Naive thymus-derived CD8-positive, alpha-beta T cell (primary cell): ENCODE results near the gene CAPN14. TPM values are rescaled to one million over a fixed set of nuclear protein-coding genes. Genes with fewer than 3 reads are reported as not detected.
A peak's percentile ranks its signal among the peaks of the same experiment; 100 is the strongest.

Source experiments
- ATAC-seq, 2 donors: fragments of 150-1000 bp; cut with Tn5 transposase in 1 of 2; sonication (Bioruptor Pico), chemical (Tn5 transposase) in 1 of 2; 1 replicate in 1 of 2; 2 replicates in 1 of 2; pipeline ENCODE4 v1.10.0; 2021; ENCODE audit warnings: mild to moderate bottlenecking in 2 of 2, moderate library complexity in 2 of 2
- POLR2A ChIA-PET: fragments of 350-600 bp; sonication (Branson Sonifier 250); formaldehyde crosslinking; loops from one replicate; lab custom pipeline; 2021; ENCODE audit warnings: antibody characterized with exemption; lab: Charles Lee
- DNase-seq, 10 donors: peaks; one replicate each; pipeline versions ENCODE4 v3.0.0 to v3.0.0-alpha.2; 2020 to 2022
- H3K27ac Mint-ChIP-seq, 10 donors: one replicate each; pipeline ENCODE4 v1.8.0; 2020 to 2022; ENCODE audit warnings: mild to moderate bottlenecking in 10 of 10, mixed read lengths in 10 of 10, moderate library complexity in 4 of 10, inconsistent platforms in 1 of 10
- H3K27me3 Mint-ChIP-seq, 5 donors: one replicate each; pipeline ENCODE4 v1.8.0; 2021 to 2022; ENCODE audit warnings: mixed read lengths in 5 of 5
- H3K36me3 Mint-ChIP-seq, 3 donors: one replicate each; pipeline ENCODE4 v1.8.0; 2020 to 2022; ENCODE audit warnings: mixed read lengths in 3 of 3, mild to moderate bottlenecking in 2 of 3, inconsistent platforms in 1 of 3
- H3K4me1 Mint-ChIP-seq, 4 donors: one replicate each; pipeline ENCODE4 v1.8.0; 2021 to 2022; ENCODE audit warnings: mixed read lengths in 4 of 4
- H3K4me3 Mint-ChIP-seq, 10 donors: one replicate each; pipeline ENCODE4 v1.8.0; 2020 to 2022; ENCODE audit warnings: mild to moderate bottlenecking in 10 of 10, mixed read lengths in 10 of 10, moderate library complexity in 6 of 10, inconsistent platforms in 1 of 10
- H3K9me3 Mint-ChIP-seq, 9 donors: one replicate each; pipeline ENCODE4 v1.8.0; 2020 to 2022; ENCODE audit warnings: mixed read lengths in 9 of 9, mild to moderate bottlenecking in 3 of 9, inconsistent platforms in 1 of 9, moderate library complexity in 1 of 9
- polyA plus RNA-seq, 3 donors: library from polyadenylated mRNA; unstranded; fragments of 300-500 nt; fragmentation: Illumina TruSeq; gene quantifications; one replicate each; pipeline ENCODE4 v1.2.3, GENCODE V29; 2021
- total RNA-seq, 8 experiments: library from RNA in 2 of 8; stranded (reverse) in 2 of 8; gene quantifications; one replicate each; pipeline ENCODE4 v1.2.3 and lab custom pipeline; 2021 to 2026

CAPN14 gene
- total and polyA plus RNA-seq, 5 experiments from 2014 or later, result 0.09 to 0.65 (median 0.29) TPM; not detected in 1

- H3K4me3 Mint-ChIP-seq, result no peak overlapping the region
- H3K36me3 Mint-ChIP-seq, result no peaks in the 10 kb centered on the region
- peaks cover 0 to 15% (median 7%) of the 10 kb centered on the region in 5 donors for H3K27me3 Mint-ChIP-seq
- H3K4me1 Mint-ChIP-seq, result peaks cover 9 to 34% (median 25%) of the 10 kb centered on the region in 4 donors
- no peaks in the 10 kb centered on the region for H3K9me3 Mint-ChIP-seq
- DNase-seq, result no peak
- no peak overlapping the region for H3K27ac Mint-ChIP-seq
- POLR2A ChIA-PET, result no interaction called here
- ATAC-seq, result no peak
Measured at GRCh38 chr2:31231571-31232302, 14.4 kb upstream of the CAPN14 start.

GRCh38 chr2:31230751-31231150, 13.4 kb upstream of the CAPN14 start:
- H3K27ac Mint-ChIP-seq, result peak overlapping the region in 1 of 10 donors; percentile 54
- peaks cover 0 to 15% (median 7%) of the 10 kb centered on the region in 5 donors for H3K27me3 Mint-ChIP-seq
- DNase-seq (no peak), ATAC-seq (no peak)
- H3K36me3 Mint-ChIP-seq, result no peaks in the 10 kb centered on the region
- POLR2A ChIA-PET, result no interaction called here
- H3K4me1 Mint-ChIP-seq, result peaks cover 7 to 24% (median 21%) of the 10 kb centered on the region in 4 donors
- H3K4me3 Mint-ChIP-seq, result no peak overlapping the region
- H3K9me3 Mint-ChIP-seq, result no peaks in the 10 kb centered on the region

- H3K27me3 Mint-ChIP-seq, result peaks cover 0 to 18% (median 11%) of the 10 kb centered on the region in 5 donors
- no peak overlapping the region for H3K27ac Mint-ChIP-seq
- H3K9me3 Mint-ChIP-seq, result no peaks in the 10 kb centered on the region
- no peaks in the 10 kb centered on the region for H3K36me3 Mint-ChIP-seq
- POLR2A ChIA-PET, result interaction anchor here (0.7 kb wide), 2 partner anchors 13 to 69 kb away, joined by 4 to 7 read pairs; no protein-coding TSS in a partner anchor
- DNase-seq (no peak), ATAC-seq (no peak)
- H3K4me1 Mint-ChIP-seq, result peaks cover 0 to 9% (median 8%) of the 10 kb centered on the region in 4 donors
- H3K4me3 Mint-ChIP-seq, result no peak overlapping the region
Measured at GRCh38 chr2:31228717-31229116, 11.4 kb upstream of the CAPN14 start.

- H3K4me3 Mint-ChIP-seq, result no peak overlapping the region
- no peaks in the 10 kb centered on the region for H3K36me3 Mint-ChIP-seq
- peaks cover 0 to 4% (median 0%) of the 10 kb centered on the region in 4 donors for H3K4me1 Mint-ChIP-seq
- no peak for DNase-seq
- peaks cover 2 to 19% (median 15%) of the 10 kb centered on the region in 5 donors for H3K27me3 Mint-ChIP-seq
- no peaks in the 10 kb centered on the region for H3K9me3 Mint-ChIP-seq
- H3K27ac Mint-ChIP-seq, result no peak overlapping the region
- POLR2A ChIA-PET, result no interaction called here
- no peak for ATAC-seq
Measured at GRCh38 chr2:31227711-31228125, 10.4 kb upstream of the CAPN14 start.

- Mint-ChIP-seq H3K9me3 (no peaks in the 10 kb centered on the region), H3K27ac (peak overlapping the region in 1 of 10 donors; percentile 31), H3K36me3 (no peaks in the 10 kb centered on the region), H3K27me3 (peaks cover 6 to 21% (median 16%) of the 10 kb centered on the region in 5 donors), H3K4me3 (no peak overlapping the region), H3K4me1 (peaks cover 0 to 7% (median 0%) of the 10 kb centered on the region in 4 donors)
- ATAC-seq, result no peak
- no peak for DNase-seq
- POLR2A ChIA-PET, result no interaction called here
Measured at GRCh38 chr2:31227110-31227509, 9.8 kb upstream of the CAPN14 start.

GRCh38 chr2:31226266-31226665, 9.0 kb upstream of the CAPN14 start:
- DNase-seq (no peak), ATAC-seq (no peak)
- H3K9me3 Mint-ChIP-seq, result no peaks in the 10 kb centered on the region
- H3K4me3 Mint-ChIP-seq, result no peak overlapping the region
- peaks cover 0 to 15% (median 0%) of the 10 kb centered on the region in 4 donors for H3K4me1 Mint-ChIP-seq
- H3K27ac Mint-ChIP-seq, result no peak overlapping the region
- H3K27me3 Mint-ChIP-seq, result peaks cover 6 to 25% (median 15%) of the 10 kb centered on the region in 5 donors
- POLR2A ChIA-PET, result no interaction called here
- no peaks in the 10 kb centered on the region for H3K36me3 Mint-ChIP-seq

- no peak for DNase-seq
- ATAC-seq, result no peak
- Mint-ChIP-seq H3K4me1 (peaks cover 0 to 33% (median 0%) of the 10 kb centered on the region in 4 donors), H3K27ac (no peak overlapping the region), H3K27me3 (peaks cover 5 to 31% (median 23%) of the 10 kb centered on the region in 5 donors), H3K36me3 (no peaks in the 10 kb centered on the region), H3K9me3 (no peaks in the 10 kb centered on the region), H3K4me3 (no peak overlapping the region)
- POLR2A ChIA-PET, result interaction anchor here (1.2 kb wide), 1 partner anchor 10 kb away, joined by 3 read pairs; the partner anchor contains the start of gene EHD3
Measured at GRCh38 chr2:31223749-31224148, 6.4 kb upstream of the CAPN14 start.

- H3K27me3 Mint-ChIP-seq, result peaks cover 5 to 32% (median 23%) of the 10 kb centered on the region in 5 donors
- H3K9me3 Mint-ChIP-seq, result no peaks in the 10 kb centered on the region
- H3K27ac Mint-ChIP-seq, result no peak overlapping the region
- ATAC-seq (no peak), DNase-seq (no peak)
- no peaks in the 10 kb centered on the region for H3K36me3 Mint-ChIP-seq
- H3K4me3 Mint-ChIP-seq, result no peak overlapping the region
- POLR2A ChIA-PET, result no interaction called here
- peaks cover 0 to 40% (median 0%) of the 10 kb centered on the region in 4 donors for H3K4me1 Mint-ChIP-seq
Measured at GRCh38 chr2:31223026-31223425, 5.7 kb upstream of the CAPN14 start.

- Mint-ChIP-seq H3K4me3 (no peak overlapping the region), H3K9me3 (no peaks in the 10 kb centered on the region), H3K27ac (peak overlapping the region in 2 of 10 donors; percentile 10 to 28), H3K36me3 (no peaks in the 10 kb centered on the region), H3K4me1 (peaks cover 0 to 49% (median 0%) of the 10 kb centered on the region in 4 donors), H3K27me3 (peaks cover 0 to 32% (median 19%) of the 10 kb centered on the region in 5 donors)
- no peak for ATAC-seq
- no peak for DNase-seq
- POLR2A ChIA-PET, result interaction anchor here (0.5 kb wide), 1 partner anchor 599 kb away, joined by 5 read pairs; no protein-coding TSS in a partner anchor
Measured at GRCh38 chr2:31222071-31222470, 4.8 kb upstream of the CAPN14 start.

GRCh38 chr2:31221544-31221943, 4.2 kb upstream of the CAPN14 start:
- peaks cover 0 to 55% (median 0%) of the 10 kb centered on the region in 4 donors for H3K4me1 Mint-ChIP-seq
- DNase-seq (no peak), ATAC-seq (no peak)
- H3K9me3 Mint-ChIP-seq, result no peaks in the 10 kb centered on the region
- peaks cover 0 to 32% (median 19%) of the 10 kb centered on the region in 5 donors for H3K27me3 Mint-ChIP-seq
- POLR2A ChIA-PET, result no interaction called here
- H3K36me3 Mint-ChIP-seq, result no peaks in the 10 kb centered on the region
- no peak overlapping the region for H3K4me3 Mint-ChIP-seq
- peak overlapping the region in 1 of 10 donors; percentile 18 for H3K27ac Mint-ChIP-seq

GRCh38 chr2:31219131-31219969, 2.0 kb upstream of the CAPN14 start:
- POLR2A ChIA-PET, result no interaction called here
- Mint-ChIP-seq H3K4me3 (peak overlapping the region in 1 of 10 donors; percentile 71), H3K36me3 (no peaks in the 10 kb centered on the region), H3K4me1 (peaks cover 4 to 75% (median 8%) of the 10 kb centered on the region in 4 donors), H3K27me3 (peaks cover 0 to 32% (median 19%) of the 10 kb centered on the region in 5 donors), H3K9me3 (no peaks in the 10 kb centered on the region), H3K27ac (peak overlapping the region in 2 of 10 donors; percentile 54 to 77)
- ATAC-seq (peak in 1 of 2 donors; percentile 69), DNase-seq (no peak)

- POLR2A ChIA-PET, result no interaction called here
- Mint-ChIP-seq H3K27ac (no peak overlapping the region), H3K27me3 (peaks cover 0 to 24% (median 6%) of the 10 kb centered on the region in 5 donors), H3K4me3 (no peak overlapping the region), H3K36me3 (no peaks in the 10 kb centered on the region), H3K4me1 (peaks cover 4 to 73% (median 15%) of the 10 kb centered on the region in 4 donors), H3K9me3 (no peaks in the 10 kb centered on the region)
- no peak for DNase-seq
- no peak for ATAC-seq
Measured at GRCh38 chr2:31216734-31217133, 581 bp downstream of the CAPN14 start.
